Endothelial cell (in vitro differentiated cells): ENCODE measurements around the gene FBXL17. TPM values are rescaled to one million over a fixed set of nuclear protein-coding genes. Genes with fewer than 3 reads are reported as not detected.

ENCODE experiments used
- DNase-seq: peaks from one replicate; pipeline ENCODE4 v3.0.0; 2021; ENCODE audit warnings: low spot score
- H3K27ac Mint-ChIP-seq: one replicate; pipeline ENCODE4 v1.8.0; 2021; ENCODE audit warnings: mixed read lengths, inconsistent platforms; ENCODE audit not compliant: unreplicated experiment
- H3K27me3 Mint-ChIP-seq: one replicate; pipeline ENCODE4 v1.8.0; 2021; ENCODE audit warnings: mild to moderate bottlenecking, moderate library complexity, mixed read lengths, inconsistent platforms; ENCODE audit not compliant: unreplicated experiment
- H3K36me3 Mint-ChIP-seq: one replicate; pipeline ENCODE4 v1.8.0; 2021; ENCODE audit warnings: mild to moderate bottlenecking, low read depth, mixed read lengths, inconsistent platforms; ENCODE audit not compliant: unreplicated experiment
- H3K4me1 Mint-ChIP-seq: one replicate; pipeline ENCODE4 v1.8.0; 2021; ENCODE audit warnings: mild to moderate bottlenecking, mixed read lengths, inconsistent platforms; ENCODE audit not compliant: unreplicated experiment
- H3K4me3 Mint-ChIP-seq: one replicate; pipeline ENCODE4 v1.8.0; 2021; ENCODE audit warnings: mild to moderate bottlenecking, mixed read lengths, inconsistent platforms; ENCODE audit not compliant: unreplicated experiment
- H3K9me3 Mint-ChIP-seq: one replicate; pipeline ENCODE4 v1.8.0; 2021; ENCODE audit warnings: mixed read lengths, inconsistent platforms; ENCODE audit not compliant: unreplicated experiment
- total RNA-seq: library from RNA; stranded (reverse); fragmentation: NEBNext Ultra II Directional; extraction: Animal tissue kit (Norgen Biotek cat#: 25700); gene quantifications from one replicate; pipeline ENCODE4 v1.2.1, GENCODE V29; 2021; ENCODE audit not compliant: unreplicated experiment
- TF ChIP-seq, protein P1 (sequence below): fragments of 200-600 bp; sonication (generic); IDR thresholded peaks from one replicate; pipeline ENCODE4 v1.5.0; 2021; ENCODE audit warnings: antibody characterized with exemption; ENCODE audit not compliant: unreplicated experiment

The FBXL17 gene
- total RNA-seq, 1 donor from 2014 or later, result 14.9 TPM

- Mint-ChIP-seq H3K9me3 (no peaks in the 10 kb centered on the region), H3K4me1 (no peaks in the 10 kb centered on the region), H3K4me3 (no peak overlapping the region), H3K27me3 (no peaks in the 10 kb centered on the region), H3K36me3 (no peaks in the 10 kb centered on the region), H3K27ac (no peak overlapping the region)
- TF ChIP-seq, protein P1, sequence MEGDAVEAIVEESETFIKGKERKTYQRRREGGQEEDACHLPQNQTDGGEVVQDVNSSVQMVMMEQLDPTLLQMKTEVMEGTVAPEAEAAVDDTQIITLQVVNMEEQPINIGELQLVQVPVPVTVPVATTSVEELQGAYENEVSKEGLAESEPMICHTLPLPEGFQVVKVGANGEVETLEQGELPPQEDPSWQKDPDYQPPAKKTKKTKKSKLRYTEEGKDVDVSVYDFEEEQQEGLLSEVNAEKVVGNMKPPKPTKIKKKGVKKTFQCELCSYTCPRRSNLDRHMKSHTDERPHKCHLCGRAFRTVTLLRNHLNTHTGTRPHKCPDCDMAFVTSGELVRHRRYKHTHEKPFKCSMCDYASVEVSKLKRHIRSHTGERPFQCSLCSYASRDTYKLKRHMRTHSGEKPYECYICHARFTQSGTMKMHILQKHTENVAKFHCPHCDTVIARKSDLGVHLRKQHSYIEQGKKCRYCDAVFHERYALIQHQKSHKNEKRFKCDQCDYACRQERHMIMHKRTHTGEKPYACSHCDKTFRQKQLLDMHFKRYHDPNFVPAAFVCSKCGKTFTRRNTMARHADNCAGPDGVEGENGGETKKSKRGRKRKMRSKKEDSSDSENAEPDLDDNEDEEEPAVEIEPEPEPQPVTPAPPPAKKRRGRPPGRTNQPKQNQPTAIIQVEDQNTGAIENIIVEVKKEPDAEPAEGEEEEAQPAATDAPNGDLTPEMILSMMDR, result no peak
- DNase-seq, result no peak
These were observed 353.5 kb downstream of the FBXL17 start for GRCh38 chr5:108028412-108028811.

- Mint-ChIP-seq H3K4me1 (no peaks in the 10 kb centered on the region), H3K27me3 (no peaks in the 10 kb centered on the region), H3K4me3 (no peak overlapping the region), H3K36me3 (no peaks in the 10 kb centered on the region), H3K27ac (no peak overlapping the region), H3K9me3 (no peaks in the 10 kb centered on the region)
- TF ChIP-seq, protein P1, result no peak
- DNase-seq, result no peak
These were observed 355.9 kb downstream of the FBXL17 start for GRCh38 chr5:108025957-108026356.

- TF ChIP-seq, protein P1, result no peak
- Mint-ChIP-seq H3K9me3 (no peaks in the 10 kb centered on the region), H3K4me1 (no peaks in the 10 kb centered on the region), H3K36me3 (no peaks in the 10 kb centered on the region), H3K4me3 (no peak overlapping the region), H3K27ac (no peak overlapping the region), H3K27me3 (no peaks in the 10 kb centered on the region)
- no peak for DNase-seq
These were observed 356.9 kb downstream of the FBXL17 start for GRCh38 chr5:108024986-108025385.

DNA sequence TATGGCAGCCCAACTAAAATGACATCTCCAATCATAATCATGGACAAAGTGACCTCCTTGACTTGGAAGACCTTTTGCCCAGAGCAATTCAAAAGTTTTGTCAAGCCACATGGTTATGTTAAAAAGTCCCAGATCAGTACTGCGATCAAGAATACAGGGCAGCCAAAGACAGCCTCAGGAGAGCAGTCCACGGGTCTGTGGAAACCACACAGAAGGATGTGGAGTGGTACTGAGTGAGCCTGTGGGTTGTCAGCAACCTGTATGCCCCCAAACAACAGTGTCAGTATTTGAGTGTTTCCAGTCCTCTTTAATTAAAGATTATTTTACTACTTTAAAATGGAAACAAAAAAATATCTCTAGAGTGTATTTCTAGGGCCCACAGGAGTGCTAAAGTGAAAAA is 365.8 kb downstream of the FBXL17 start:
- DNase-seq, result no peak
- H3K27ac Mint-ChIP-seq, result no peak overlapping the region
- no peaks in the 10 kb centered on the region for H3K4me1 Mint-ChIP-seq
- no peaks in the 10 kb centered on the region for H3K27me3 Mint-ChIP-seq
- H3K9me3 Mint-ChIP-seq, result no peaks in the 10 kb centered on the region
- H3K36me3 Mint-ChIP-seq, result no peaks in the 10 kb centered on the region
- no peak overlapping the region for H3K4me3 Mint-ChIP-seq
- TF ChIP-seq, protein P1, result no peak

DNA sequence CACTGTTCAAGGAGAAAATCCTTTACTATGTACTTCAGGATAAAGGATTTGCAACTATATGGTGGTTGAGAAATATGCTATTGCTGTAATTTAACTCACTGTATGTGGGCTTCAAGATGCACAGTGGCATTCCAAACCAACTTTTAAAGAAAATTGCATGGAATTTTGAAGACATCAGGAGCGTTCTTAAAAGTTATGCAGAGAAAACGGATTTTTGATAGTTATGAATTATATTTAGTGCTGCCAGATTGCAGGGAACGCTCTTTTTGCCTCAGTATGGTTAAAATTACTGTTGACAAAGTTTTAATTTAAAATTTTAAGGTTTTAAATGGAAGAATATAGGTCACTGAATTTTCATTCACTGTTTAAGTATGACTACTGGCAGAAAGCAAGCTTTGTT is 375.1 kb downstream of the FBXL17 start:
- Mint-ChIP-seq H3K9me3 (no peaks in the 10 kb centered on the region), H3K27ac (no peak overlapping the region), H3K27me3 (no peaks in the 10 kb centered on the region), H3K36me3 (no peaks in the 10 kb centered on the region), H3K4me1 (no peaks in the 10 kb centered on the region), H3K4me3 (no peak overlapping the region)
- DNase-seq, result no peak
- TF ChIP-seq, protein P1, result no peak
